Suprapubic skin (tissue), 3 donors: ENCODE results near the gene AGPAT2.

Source experiments
- CTCF ChIP-seq, 2 donors: fragments of 200-600 bp in 1 of 2; fragments of 450-650 bp in 1 of 2; sonication (generic) in 1 of 2; IDR thresholded peaks; one replicate each; pipeline ENCODE4 v1.5.1; 2016 to 2019; ENCODE audit warnings: antibody characterized with exemption in 2 of 2, mild to moderate bottlenecking in 1 of 2, moderate library complexity in 1 of 2
- EP300 ChIP-seq: sonication (generic); formaldehyde crosslinking; IDR thresholded peaks from one replicate; pipeline ENCODE4 v1.6.1; 2017; ENCODE audit warnings: antibody characterized with exemption
- POLR2A ChIP-seq, 2 donors: fragments of 450-650 bp; IDR thresholded peaks; one replicate each; pipeline ENCODE4 v1.6.1; 2017; ENCODE audit warnings: antibody characterized with exemption in 2 of 2, mild to moderate bottlenecking in 2 of 2, moderate library complexity in 2 of 2

- TF ChIP-seq CTCF (IDR thresholded peaks at IDR 0.05) (no peak), EP300 (no peak), POLR2A (IDR thresholded peaks at IDR 0.05) (no peak)
Observed at GRCh38 chr9:136683755-136684154, 3.5 kb downstream of the AGPAT2 start.
